IPS-18c (cell line): ENCODE data around the gene DDB1.
A peak's percentile ranks its signal among the peaks of the same experiment; 100 is the strongest.

Experiments
- H3K4me3 ChIP-seq: 2 replicates; pipeline ENCODE4 v1.7.0; 2013; ENCODE audit warnings: low read depth, mild to moderate bottlenecking, low read length, moderate library complexity; ENCODE audit not compliant: insufficient read depth
- H3K9me3 ChIP-seq: one replicate; pipeline ENCODE4 v1.6.1; 2013; ENCODE audit warnings: mild to moderate bottlenecking, low read length, moderate library complexity; ENCODE audit not compliant: control insufficient read depth, insufficient read depth

DDB1 gene

DNA sequence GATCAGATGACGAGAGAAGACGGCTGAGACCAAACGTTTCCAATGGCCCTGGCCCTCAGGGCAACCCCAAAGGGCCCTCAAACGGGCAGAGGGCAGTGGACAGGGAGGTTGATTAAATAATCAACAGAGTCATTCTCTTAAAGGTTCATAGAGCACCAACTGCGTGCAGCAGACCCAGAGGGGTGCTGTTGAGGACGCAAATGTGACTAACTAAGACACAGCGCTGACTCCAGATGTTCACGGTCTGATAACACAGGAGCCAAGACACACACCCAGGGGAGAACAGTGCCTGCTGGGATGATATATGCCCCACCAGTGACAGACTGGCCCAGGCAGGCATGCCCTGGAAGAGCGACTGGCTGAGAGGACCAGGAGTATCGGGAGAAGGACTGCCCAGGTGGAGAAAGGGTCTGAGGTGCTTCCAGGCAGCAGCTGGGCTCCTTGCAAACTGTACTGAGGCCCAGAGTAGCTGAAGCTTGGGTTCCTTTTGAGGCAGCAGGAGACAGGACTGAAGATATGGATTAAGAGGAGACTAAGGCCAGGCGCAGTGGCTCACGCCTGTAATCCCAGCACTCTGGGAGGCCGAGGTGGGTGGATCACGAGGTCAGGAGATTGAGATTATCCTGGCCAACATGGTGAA lies 45.4 kb downstream of the DDB1 start:
- Histone ChIP-seq H3K9me3 (no peaks in the 10 kb centered on the region), H3K4me3 (no peak overlapping the region)

DNA sequence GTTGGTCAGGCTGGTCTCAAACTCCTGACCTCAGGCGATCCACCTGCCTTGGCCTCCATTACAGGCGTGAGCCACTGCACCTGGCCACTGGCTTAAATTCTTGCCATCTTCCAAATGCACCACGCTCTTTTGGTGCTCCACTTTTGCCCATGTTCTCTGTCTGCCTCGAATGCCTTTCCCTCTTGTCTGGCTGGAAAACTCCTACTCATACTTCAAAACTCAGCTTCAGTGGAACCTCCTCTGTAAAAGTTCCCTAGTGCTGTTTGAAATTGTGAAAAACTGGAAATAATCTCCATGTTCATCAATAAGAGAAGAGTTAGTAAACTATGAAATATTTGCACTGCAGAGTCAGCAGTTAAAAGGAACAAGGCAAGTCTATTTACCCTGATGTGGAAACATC lies 49.3 kb downstream of the DDB1 start:
- Histone ChIP-seq H3K4me3 (no peak overlapping the region), H3K9me3 (no peaks in the 10 kb centered on the region)

GRCh38 chr11:61281581-61282250 lies 51.2 kb downstream of the DDB1 start:
- Histone ChIP-seq H3K9me3 (no peaks in the 10 kb centered on the region), H3K4me3 (0 out of 2 replicates have a peak overlapping the region, but pooled peaks have one; percentile 26)

DNA sequence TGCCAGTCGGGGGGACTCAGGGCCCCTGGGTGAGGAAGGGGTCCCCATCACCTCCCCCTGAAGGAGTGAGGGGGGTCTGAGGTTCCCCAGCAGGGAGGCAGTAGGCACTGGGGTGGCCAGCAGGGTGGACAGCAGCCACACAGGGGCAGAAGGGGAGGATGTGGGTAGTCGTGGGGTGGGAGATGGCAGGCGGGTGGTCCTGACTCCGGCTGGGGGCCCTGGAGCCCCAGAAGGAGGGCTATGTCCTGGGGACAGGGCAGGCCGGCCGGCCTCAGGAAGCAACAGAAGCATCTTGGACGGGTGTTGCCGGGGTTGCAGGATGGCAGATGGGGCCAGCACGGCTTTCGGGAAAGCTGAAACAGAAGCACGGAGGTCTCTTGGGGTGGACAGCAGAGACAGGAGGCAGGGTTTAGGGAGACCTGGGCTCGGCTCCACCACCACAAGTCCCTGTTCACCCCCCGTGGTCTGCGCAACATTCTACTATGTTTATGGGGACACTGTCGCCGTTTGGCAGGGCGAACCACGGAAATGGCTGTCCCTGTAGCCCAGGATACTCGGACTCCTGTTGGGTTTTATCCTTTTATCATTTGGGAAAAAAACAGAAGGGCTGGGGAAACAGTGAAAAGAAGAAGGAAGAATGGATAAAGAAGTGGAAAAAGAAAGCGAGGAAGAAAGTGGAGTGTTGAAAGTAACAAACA lies 51.9 kb downstream of the DDB1 start:
- no peak overlapping the region for H3K4me3 ChIP-seq
- no peaks in the 10 kb centered on the region for H3K9me3 ChIP-seq

GRCh38 chr11:61279934-61280659 lies 52.8 kb downstream of the DDB1 start:
- no peak overlapping the region for H3K4me3 ChIP-seq
- no peaks in the 10 kb centered on the region for H3K9me3 ChIP-seq

- Histone ChIP-seq H3K4me3 (no peak overlapping the region), H3K9me3 (no peaks in the 10 kb centered on the region)
Measured at GRCh38 chr11:61278001-61278470, 54.9 kb downstream of the DDB1 start.

GRCh38 chr11:61277186-61278000 lies 55.5 kb downstream of the DDB1 start:
- Histone ChIP-seq H3K4me3 (no peak overlapping the region), H3K9me3 (no peaks in the 10 kb centered on the region)

DNA sequence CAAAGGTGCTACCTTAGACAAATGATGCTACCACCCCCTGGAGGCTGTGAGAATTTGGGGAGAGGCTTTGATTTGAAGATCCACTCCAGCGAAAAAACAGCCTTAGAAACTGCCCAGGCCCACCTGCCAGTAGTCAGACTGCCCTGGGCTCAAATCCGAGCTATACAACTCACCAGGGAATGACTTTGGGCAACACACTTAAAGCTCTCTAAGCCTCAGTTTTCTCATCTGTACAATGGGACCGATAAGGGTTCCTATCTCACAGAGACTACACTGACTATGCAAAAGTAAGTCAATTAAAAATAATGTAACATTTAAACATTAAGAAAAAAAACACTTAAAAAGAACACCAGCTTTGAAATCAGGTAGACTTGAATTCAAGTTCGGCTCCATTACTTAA lies 57.7 kb downstream of the DDB1 start:
- peaks cover under 1% of the 10 kb centered on the region for H3K9me3 ChIP-seq
- H3K4me3 ChIP-seq: no peak overlapping the region

DNA sequence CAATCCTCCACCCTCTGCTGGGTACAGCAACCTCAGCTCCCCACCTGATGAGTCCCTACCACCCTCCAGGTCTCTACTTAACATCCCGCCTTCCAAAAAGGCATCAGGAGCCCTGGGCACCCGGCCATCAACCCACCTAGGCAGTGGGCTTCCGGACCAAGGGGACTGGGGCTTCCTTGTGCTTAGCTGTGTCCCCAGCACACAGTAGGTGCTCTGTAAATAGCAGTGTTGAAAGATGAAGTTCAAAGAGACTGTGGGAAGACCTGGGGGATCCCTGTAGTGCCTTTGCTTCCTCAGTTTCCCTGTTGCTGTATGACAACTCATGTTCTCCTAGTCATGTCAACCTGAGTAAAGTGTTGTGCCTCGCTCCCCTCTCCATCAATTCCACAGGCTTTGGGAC lies 58.8 kb downstream of the DDB1 start:
- Histone ChIP-seq H3K4me3 (no peak overlapping the region), H3K9me3 (peaks cover 2% of the 10 kb centered on the region)

GRCh38 chr11:61273178-61274078 lies 59.5 kb downstream of the DDB1 start:
- no peak overlapping the region for H3K4me3 ChIP-seq
- peaks cover 2% of the 10 kb centered on the region for H3K9me3 ChIP-seq

- peaks cover 2% of the 10 kb centered on the region for H3K9me3 ChIP-seq
- H3K4me3 ChIP-seq: no peak overlapping the region
Measured at GRCh38 chr11:61272731-61273130, 60.2 kb downstream of the DDB1 start.

- Histone ChIP-seq H3K4me3 (no peak overlapping the region), H3K9me3 (peaks cover 2% of the 10 kb centered on the region)
Measured at GRCh38 chr11:61270354-61271076, 62.4 kb downstream of the DDB1 start.

GRCh38 chr11:61268588-61269250 lies 64.2 kb downstream of the DDB1 start:
- H3K9me3 ChIP-seq: peaks cover 2% of the 10 kb centered on the region
- no peak overlapping the region for H3K4me3 ChIP-seq

- Histone ChIP-seq H3K9me3 (peaks cover 2% of the 10 kb centered on the region), H3K4me3 (no peak overlapping the region)
Measured at GRCh38 chr11:61267437-61267841, 65.5 kb downstream of the DDB1 start.

DNA sequence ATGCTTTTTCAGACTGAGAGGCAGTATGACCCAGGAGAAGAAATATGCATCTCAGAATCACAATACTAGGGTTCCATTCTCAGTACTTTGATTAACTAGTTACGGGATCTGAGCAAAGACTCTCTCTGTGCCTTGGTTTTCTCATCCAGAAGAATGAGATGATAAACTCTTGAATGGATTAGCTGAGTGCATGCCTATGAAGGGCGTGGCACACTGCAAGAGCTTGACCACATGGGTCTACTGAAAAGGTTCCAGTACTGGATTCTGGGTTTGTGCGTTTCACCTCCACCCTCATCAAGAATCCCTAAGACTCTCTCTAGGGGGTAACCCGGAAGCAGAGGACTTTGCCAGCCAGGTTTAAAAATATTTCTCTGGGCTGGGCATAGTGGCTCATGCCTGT lies 66.3 kb downstream of the DDB1 start:
- no peak overlapping the region for H3K4me3 ChIP-seq
- peaks cover 2% of the 10 kb centered on the region for H3K9me3 ChIP-seq
